Umbilical cord (tissue), 2 donors: ENCODE results near the gene TUBB. TPM values are rescaled to one million over a fixed set of nuclear protein-coding genes. Genes with fewer than 3 reads are reported as not detected.

Source experiments
- DNase-seq: peaks from one replicate; pipeline ENCODE4 v3.0.0-alpha.2; 2015; ENCODE audit warnings: low spot score
- total RNA-seq: library from RNA; depleted of rRNA; stranded (reverse); fragments of >200 nt; gene quantifications from one replicate; pipeline ENCODE4 v1.2.3, GENCODE V29; 2014; ENCODE audit warnings: low replicate concordance; ENCODE audit not compliant: insufficient read depth

TUBB gene
- 174 TPM for total RNA-seq

DNA sequence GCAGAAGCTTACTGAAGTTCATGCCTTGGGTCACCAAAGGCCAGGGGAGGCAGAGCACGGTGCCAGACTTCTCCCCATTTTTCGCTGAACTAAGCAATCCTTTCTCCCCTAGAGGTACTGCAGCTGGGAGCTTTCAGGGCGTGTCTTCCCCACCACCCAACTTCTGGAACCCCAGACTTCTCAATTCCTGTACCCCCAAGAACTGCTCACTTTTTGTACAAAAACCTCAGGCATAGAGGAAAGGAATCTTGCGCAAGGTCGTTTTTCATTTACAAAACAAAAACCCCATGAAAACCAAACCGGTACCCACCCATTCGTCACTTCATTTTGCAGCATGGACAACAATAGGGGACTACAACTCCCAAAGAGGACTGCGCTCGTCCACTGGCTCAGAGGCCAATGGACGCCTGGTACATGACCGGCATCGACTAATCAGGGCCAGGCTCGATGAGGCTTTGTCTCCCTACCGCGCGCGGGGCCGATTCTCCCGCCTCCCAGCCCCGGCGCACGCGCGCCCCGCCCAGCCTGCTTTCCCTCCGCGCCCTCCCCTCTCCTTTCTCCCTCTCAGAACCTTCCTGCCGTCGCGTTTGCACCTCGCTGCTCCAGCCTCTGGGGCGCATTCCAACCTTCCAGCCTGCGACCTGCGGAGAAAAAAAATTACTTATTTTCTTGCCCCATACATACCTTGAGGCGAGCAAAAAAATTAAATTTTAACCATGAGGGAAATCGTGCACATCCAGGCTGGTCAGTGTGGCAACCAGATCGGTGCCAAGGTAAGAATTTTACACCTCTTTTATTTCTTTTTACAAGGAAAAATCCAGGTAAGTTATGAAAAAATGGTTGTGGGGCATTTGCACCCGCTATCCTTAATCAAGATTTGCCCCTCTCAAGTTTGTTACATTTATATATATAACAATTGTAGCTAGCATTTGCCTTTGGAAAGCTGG is at the start of gene TUBB:
Gene TUBB (plus strand): TSS at position 562 of the 947 bp plus-strand sequence. CDS start 155 bp downstream, at position 717.
- DNase-seq, result peak; percentile 99

DNA sequence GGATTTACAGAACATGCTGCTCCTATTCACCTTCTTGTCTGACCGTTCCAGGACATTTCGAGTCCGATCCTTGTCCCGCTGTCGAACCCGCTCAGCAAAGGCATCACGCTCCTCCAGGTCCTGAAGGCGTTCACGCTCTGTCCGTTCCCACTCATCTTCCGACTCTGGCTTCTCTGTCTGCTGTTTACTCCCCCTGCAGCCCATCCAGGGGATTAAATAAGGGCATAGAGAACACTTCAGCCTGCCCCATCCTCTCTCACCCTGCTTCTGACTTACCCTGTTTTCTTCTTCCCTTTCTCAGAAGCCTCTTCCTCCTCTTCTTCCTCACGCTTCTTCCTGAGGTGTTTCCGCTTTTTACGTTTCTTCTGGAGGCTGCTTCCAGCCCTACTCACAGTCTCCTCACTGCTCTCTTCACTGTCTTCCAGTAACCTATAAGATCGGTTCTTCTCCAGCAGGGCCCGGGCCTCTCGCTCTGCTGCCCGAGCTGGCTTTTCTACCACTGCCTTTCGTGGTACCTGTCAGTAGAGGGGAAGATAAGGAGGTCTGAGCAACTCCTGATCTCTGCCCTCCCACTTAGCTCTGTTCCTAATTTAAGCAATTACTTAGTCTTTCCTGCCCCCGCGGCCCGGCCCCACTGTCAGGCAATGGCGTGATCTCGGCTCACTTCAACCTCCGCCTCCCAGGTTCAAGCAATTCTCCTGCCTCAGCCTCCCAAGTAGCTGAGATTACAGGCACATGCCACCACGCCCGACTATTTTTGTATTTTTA is 49.2 kb upstream of the TUBB start:
- DNase-seq, result no peak

DNA sequence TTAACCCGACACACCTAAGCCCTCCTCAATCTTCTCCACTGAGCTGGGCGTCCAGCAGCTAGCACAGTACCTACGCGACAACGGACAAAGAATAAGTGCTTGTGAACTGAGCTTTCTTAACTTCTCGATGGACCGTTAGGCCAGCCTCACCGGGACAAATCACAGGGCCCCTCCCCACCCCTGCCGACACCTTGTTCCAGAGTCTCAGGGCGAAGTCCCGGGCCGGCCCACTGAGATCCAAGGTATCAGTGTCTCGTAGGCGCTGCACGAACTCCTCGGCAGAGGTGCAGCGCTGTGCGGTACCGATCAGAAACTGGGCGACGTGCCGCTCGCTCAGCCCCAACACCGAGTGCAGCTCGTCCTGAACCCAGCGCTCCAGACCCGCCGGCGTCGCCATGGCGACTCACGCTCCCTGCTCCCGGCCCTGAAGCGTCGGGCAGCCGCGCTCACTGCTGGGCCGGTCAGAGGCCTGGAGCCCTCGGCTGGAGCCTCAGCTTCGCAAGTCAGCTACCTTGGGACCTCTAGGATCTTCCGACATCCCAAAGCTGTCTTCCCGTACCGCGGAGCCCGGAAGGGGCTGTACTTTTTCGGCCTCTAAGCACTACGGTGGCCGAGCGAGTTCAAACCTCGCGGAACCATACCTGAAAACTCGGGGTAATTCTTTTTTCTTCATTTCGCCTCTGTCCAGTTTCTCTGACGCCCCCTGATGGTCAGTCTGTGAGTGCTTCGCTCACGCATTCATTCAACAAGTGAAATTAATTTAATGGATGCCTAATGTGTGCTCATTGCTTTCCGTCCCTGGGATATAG is 47.5 kb upstream of the TUBB start, which contains the start of gene DHX16:
Gene DHX16 (minus strand): TSS at position 562 of the 809 bp plus-strand sequence. CDS start 165 bp downstream, at position 397.
- DNase-seq, result peak; percentile 98

DNA sequence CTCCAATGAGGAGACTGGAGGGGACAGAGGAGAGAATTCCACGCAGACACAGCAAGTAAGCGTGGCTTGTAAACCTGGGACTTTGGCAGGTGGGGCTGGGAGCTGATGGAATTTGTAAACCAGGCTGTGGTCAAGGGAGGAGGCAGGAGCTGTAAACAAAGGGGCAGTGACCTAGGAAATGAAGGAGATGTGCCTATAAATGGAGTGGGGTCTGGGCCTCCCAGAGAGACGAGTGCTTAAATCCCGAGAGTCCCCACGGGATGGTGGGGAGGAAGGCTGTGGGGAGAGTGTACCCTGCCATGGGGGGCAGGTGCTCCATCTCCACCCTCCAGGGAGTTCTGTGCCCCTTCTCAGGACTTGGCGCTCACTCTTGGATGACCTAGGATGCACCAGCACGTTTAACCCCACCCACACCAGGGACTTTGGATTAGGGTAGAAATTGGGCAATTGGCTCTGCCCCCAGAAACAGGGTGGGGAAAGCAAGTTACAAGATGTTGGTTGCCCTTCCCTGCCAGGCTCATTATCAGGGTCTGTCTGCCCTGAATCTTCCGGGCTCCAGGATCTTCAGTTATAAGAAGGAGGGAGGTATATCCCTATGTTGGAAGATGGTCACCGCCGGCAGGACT is 43.4 kb upstream of the TUBB start:
- no peak for DNase-seq

DNA sequence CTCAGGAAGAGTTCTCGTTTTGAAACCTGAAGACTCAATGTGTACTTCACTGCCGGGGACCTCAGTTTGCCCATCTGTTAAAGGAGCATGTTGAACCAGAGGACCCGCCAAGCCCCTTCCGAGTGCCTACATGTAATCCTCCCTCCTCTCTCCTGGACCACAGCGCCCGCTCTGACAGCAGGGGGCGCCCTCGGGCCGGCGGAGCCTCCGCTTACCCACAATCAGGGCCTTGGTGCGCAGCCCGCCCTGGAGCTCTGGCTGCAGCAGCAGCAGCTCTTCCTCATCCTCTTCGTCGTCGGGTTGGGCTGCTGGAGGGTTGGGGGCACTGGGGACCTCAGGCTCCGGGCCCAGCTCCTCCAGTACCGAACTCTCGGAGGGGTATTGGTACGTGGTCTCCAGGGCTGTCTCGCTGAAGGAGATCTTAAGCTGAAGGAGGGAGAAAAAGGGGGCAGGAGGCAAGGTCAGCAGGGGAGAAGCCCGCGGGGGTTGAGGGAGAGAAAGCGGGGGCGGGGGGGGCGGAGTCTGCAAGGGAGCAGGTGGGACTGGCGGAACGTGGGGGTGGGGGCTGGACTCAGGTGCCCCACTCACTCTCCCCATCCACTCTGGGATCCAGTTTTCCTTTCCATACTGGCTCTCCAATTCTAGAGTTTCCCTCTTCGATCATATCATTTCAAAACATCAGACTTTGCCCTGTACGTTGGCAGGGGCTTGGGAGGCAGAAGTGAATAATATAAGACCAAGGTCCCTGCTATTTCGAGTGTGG is 41.0 kb upstream of the TUBB start:
- peak; percentile 75 for DNase-seq

DNA sequence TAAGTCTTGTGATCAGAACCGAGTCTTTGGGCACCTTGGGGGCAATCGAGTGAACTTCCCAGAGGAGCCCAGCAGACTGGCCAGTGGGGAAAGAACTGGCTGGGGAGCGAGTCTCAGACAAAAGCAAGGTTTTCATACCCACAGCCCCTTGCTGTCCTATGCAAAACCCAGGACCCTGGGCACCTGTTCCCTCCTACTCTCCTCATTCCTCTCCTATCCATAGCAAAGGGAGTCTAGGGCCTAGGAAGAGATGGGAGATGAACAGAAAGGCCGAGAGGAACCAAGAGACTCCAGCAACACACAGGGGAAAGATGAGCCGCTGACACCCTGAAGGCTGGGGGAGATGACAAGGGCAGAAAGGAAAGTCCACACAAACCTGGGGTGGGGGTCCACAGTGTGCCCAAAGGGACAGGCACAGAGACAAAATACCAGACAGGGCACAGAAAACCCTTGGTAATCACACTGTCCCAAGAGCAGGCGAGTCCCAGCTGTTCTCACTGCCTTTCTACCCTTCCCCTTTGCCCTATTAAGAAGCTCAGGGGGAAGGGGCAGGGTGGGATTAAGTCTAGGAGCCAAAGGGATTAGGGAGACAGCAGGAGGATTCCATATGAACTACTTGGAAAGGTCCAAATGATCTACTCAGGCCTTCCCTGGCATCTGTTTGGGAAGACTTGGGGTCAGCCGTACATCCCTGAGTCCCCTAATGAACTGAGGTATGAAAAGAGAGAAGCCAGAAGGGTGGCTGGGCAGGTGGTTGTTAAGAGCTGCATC is 40.2 kb upstream of the TUBB start:
- DNase-seq, result no peak

DNA sequence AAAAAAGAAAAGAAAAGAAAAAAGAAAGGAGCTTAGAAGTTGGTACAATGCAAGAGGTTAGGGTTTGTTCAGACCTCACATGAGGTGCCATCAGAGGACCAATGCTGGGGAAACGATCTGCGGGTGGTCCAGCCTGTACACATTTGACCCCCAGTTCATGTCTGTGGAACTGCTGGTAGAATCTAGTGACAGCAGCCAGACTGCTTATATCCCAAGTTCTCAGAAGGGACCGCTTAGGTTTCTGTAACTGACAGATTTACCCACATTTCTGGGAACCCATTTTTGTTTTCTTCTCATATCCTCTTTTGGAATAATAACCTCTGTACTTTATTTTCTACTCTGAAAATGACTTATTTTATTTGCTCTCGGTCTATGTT is 38.4 kb upstream of the TUBB start:
- DNase-seq, result peak; percentile 20

DNA sequence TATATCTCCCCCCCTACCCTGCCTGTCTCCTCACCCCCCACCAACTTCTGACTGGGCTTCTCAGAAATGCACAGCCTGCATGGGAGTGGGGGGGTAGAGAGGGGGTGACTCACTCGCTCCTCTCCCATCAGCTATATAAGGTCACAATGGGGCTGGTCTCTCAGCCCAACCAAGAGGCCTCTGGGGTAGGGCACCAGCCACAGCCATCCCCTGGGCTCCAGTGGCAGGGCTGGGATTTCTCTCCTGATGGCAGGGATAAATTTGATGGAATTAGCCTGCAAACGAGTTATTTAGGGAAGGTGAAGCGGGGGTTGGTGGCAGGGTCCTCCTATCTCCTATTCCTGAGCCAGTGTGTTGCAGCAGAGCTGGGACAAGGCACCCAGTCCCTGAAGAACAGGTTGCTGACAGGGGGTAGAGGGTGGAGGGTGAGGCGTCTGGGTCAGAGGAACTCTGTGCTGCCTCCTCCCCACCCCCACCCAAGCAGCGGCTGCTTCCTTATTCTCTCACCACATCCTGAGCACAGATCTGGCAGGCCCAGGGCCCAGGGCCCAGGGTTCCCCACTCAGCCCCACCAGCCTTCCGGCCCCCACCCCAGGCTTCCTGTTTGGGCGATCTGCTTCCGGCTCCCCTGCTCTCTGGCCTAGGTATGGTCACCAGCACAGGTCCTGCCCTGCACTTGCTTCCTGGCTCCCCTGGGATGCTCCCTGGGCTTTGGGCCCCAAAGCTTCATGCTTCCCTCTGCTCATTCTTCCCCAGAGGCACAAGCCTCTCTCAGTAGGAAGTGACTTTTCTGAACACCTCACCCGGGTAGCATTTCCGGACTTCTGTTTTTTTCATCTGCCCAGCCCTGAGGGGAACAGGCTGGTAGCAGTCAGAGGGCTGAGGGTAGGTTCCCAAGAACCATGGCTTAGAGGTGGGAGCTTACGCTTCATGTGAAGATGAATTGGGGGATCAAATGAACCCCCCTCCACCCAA is 37.7 kb upstream of the TUBB start:
- peak; percentile 91 for DNase-seq

DNA sequence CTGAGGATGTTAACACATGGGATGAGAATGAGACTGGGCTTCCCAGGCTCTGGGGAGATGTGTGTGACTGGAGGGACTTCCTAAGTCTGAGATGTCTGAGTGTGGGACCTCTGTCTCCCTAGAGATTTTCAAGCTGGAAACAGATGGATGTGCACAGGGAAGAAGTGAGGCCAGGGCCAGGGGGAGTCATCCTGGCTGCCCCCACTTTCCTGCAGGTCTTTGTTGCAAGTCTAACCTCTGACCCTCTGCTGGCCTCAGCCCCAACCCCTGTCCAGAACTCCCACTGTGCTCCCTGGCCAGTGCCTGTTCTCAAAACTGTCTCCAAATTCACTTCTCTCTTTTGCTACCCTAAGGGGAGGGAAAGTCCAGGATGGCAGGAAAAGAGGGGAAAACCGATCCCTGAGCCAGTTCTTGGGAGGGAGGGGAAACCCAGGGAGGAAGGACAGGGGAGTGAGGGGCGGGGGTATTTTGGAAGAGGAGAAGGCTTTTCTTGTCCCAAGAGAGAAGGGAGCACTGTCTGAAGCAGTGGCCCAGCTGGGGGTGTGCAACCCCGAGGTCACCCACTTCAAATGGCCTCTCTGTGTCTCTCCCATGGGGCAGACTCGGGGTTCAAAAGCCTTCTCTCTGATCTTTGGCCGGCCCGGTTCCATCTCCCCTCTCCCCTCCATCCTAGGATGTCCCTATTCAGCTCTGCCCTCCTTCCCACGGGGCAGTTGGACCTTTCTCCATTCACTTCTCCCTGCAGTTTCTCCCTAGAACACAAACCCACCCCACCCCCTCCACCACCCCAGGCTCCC is 36.8 kb upstream of the TUBB start:
- no peak for DNase-seq

DNA sequence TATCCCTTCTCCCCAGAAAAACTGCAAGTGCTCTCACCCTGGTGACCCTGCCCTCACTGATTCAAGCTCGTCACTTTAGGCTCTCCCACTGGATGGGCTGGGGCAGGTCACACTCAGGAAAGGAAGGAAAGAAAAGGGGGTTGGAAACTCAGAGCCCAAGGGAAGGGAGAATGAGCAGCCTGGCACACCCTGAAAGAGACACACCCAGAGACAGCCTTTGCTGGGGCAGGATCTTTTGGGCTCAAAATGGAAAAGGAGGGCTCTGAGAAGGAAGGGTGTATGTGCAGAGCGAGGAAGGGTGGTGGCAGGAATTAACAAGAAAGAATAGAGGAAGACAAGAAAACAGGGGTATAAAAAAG is 36.2 kb upstream of the TUBB start:
- no peak for DNase-seq

DNA sequence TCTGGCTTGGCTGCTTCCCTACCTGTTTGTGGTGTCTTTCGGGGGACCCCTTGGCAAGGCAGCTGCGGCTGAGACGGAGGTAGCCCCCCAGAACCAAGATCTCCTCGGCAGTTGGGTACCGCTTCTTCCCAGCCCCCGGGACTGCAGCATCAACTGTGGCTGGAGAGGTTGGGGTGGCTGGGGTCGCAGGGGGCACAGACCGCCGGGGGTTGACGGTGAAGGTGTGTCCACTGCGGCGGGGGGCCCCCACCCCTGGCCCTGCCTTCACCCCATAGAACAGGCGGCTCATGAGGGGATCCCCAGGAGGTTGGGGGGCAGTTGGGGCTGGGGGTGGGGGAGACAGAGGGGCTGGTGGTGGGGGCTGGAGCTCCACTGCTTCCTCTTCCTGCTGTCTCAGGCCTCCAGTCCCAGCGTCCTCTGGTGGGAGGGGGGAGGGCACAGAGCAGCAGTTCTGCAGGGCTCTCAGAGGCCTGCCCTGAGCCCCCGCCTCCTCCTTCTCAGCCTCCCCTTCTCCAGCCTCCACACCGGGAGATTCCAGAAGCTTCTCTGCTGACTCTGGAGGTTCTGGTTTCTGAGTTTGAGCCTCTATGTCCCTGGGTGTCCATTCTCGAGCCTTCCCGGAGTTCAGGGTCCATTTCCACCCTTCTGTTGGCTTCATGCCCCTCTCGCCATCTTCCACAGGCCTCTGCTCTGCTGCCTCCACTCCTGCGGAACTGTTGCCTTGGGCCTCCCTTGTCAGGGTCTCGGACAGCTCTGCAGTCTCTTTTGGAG is 35.6 kb upstream of the TUBB start:
- peak; percentile 53 for DNase-seq

DNA sequence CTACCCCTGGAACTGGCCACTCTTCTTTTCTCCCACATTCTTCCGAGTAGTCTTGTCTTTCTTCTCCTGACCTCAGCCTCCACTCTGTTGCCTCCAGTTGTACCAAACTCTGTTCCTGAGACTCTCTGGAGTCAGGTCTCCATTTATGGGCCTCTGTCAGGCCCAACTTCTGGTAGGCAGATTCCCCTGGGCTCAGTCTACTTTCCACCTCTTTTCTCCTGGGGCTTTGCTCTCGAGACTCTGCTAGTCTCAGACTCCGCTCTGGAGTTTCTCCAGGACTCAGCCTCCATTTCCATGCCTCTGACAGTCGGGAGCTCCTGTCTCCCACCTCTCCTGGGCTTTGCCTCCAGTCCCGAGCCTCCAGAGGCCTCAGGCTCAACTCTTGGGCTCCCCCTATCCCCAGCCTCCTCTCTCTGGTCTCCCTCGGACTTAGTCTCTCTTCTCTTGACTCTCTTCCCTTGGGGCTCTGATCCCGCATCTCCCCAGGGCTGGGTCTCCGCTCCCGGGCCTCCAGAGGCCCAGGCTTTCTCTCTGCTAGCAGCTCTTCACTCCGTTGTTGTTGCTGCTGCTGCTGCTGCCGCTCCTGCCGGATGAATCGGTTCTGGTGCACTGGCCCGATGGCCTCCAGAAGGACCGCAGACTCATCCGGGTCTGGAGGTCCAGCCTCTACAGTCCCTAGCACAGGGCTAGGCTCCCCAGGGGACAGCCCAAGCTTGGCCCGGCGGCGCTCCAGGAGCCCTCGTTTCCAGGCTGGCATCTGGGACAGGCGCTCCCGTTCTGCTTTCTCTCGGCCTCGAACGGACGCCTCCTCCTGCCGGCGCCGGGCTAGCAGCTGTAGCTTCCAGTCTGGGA is 34.8 kb upstream of the TUBB start:
- DNase-seq, result no peak

DNA sequence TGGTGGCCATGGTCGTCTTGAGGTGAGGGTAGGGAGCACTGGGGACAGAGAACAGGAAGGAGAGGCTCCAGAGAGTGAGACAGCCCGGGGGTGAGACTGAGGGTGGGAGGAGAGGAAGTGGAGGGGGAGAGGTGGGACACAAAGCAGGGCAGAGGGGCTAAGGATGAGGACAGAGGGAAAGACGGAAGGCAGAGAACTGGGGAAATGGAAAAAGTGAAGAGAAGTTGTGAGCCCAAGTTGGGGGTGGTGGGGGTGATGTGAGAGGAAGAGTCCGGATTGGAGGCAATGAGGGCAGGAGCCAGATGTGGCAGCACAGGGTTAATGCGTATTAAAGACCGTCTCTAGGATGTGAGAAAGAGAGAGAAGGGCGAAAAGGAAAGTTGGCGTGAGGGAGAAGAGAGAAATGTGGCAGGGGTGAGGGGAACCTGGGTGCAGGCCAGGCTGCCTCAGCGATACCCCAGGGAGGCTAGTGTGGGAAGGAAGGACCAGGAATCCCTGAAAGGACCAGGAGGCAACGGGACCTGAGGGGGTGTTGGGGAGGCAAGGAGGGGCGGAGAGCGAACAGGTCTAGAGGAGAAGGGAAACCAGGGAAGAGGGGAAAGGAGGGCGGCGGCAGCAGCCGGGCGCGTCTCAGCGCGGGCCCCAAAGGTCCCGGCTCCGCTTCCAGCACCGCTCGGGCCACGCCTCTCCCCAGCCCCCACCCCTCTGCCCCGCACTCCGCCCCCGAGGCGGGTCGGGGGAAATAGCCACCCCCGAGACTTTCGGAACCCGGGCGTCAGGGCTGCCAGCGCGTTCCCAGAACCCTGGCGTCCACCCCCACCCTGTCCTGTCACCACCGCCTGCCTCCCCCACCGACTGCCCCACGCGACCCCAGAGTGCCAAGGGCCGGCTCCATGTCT is 33.9 kb upstream of the TUBB start, which contains the start of gene PPP1R18:
Gene PPP1R18 (minus strand): TSS at position 637 of the 899 bp plus-strand sequence. CDS start 627 bp downstream, at position 10.
- DNase-seq, result peak; percentile 84

DNA sequence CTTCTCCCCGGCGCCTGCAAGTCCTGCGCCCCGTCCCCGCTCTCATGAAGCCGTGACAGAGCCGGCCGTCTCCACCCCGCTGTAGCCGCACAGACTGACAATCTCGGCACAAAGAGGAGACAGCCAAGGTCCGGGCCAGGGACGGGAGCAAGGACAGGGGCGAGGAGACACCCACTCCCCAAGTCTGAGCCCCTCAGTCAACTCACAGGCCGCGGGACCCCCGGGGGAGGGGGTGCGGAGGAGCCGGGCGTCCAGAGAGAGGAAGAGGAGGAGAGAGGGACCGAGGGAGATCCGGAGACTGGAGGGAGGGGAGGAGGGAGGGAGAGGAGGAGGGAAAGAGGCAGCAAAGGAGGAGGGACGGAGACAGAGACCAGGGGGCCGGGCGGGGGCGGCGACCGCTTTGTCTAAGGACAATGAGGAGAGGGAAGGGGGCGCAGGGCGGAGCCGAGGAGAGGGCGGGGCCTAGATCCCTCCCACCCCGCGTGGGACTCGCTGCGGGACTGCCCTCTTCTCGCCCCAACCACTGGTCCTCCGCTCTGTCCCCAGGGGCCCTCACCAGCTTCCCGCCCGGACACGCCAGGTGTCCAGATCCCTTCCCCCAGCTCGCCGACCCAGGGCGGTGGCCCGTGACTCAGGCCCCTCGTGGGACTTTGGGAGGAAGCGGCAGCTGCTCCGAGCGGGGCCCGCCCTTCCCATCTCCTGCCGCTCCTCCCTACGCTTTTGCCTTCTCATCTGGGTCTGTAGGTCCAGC is 33.1 kb upstream of the TUBB start:
- peak; percentile 96 for DNase-seq
